ENCODE measurements around the gene APC2.

Gene APC2

GRCh38 chr19:1483979-1484428 is 34.1 kb downstream of the APC2 start:
- H3K27me3 Mint-ChIP-seq (ENCODE audit: low read depth): peaks cover 3% of the 10 kb centered on the region
- H3K4me1 Mint-ChIP-seq: peaks cover 4% of the 10 kb centered on the region
- no peak overlapping the region for H3K27ac Mint-ChIP-seq
- H3K36me3 Mint-ChIP-seq (ENCODE audit: low read depth): no peaks in the 10 kb centered on the region
- TF ChIP-seq CTCF (IDR thresholded peaks at IDR 0.05; ENCODE audit: unreplicated experiment in 3 of 3): no peak
- H3K4me3 Mint-ChIP-seq: no peak overlapping the region
- no peaks in the 10 kb centered on the region for H3K9me3 Mint-ChIP-seq

GRCh38 chr19:1486720-1487575 is 37.0 kb downstream of the APC2 start:
- Mint-ChIP-seq H3K4me3 (no peak overlapping the region), H3K9me3 (no peaks in the 10 kb centered on the region), H3K4me1 (peaks cover 4% of the 10 kb centered on the region), H3K27ac (no peak overlapping the region), H3K27me3 (ENCODE audit: low read depth) (peaks cover 5% of the 10 kb centered on the region), H3K36me3 (ENCODE audit: low read depth) (no peaks in the 10 kb centered on the region)
- TF ChIP-seq CTCF (IDR thresholded peaks at IDR 0.05; ENCODE audit: unreplicated experiment in 3 of 3): no peak

- Mint-ChIP-seq H3K9me3 (no peaks in the 10 kb centered on the region), H3K27ac (no peak overlapping the region), H3K4me1 (peaks cover 5% of the 10 kb centered on the region), H3K36me3 (ENCODE audit: low read depth) (no peaks in the 10 kb centered on the region), H3K27me3 (ENCODE audit: low read depth) (peaks cover 11% of the 10 kb centered on the region), H3K4me3 (no peak overlapping the region)
- no peak for TF ChIP-seq CTCF (IDR thresholded peaks at IDR 0.05; ENCODE audit: unreplicated experiment in 3 of 3)
These were observed 37.8 kb downstream of the APC2 start for GRCh38 chr19:1487576-1488281.

- no peaks in the 10 kb centered on the region for H3K36me3 Mint-ChIP-seq (ENCODE audit: low read depth)
- no peak overlapping the region for H3K27ac Mint-ChIP-seq
- H3K4me3 Mint-ChIP-seq: peak overlapping the region in 1 of 3 experiments; percentile 21
- H3K4me1 Mint-ChIP-seq: peaks cover 5% of the 10 kb centered on the region
- no peak for TF ChIP-seq CTCF (IDR thresholded peaks at IDR 0.05; ENCODE audit: unreplicated experiment in 3 of 3)
- H3K9me3 Mint-ChIP-seq: no peaks in the 10 kb centered on the region
- peaks cover 12% of the 10 kb centered on the region for H3K27me3 Mint-ChIP-seq (ENCODE audit: low read depth)
These were observed 38.3 kb downstream of the APC2 start for GRCh38 chr19:1488282-1488601.

GRCh38 chr19:1489463-1490310 is 39.8 kb downstream of the APC2 start:
- Mint-ChIP-seq H3K27me3 (ENCODE audit: low read depth) (peaks cover 20% of the 10 kb centered on the region), H3K27ac (peak overlapping the region in 1 of 3 experiments; percentile 42), H3K4me1 (peaks cover 5% of the 10 kb centered on the region), H3K36me3 (ENCODE audit: low read depth) (no peaks in the 10 kb centered on the region), H3K9me3 (no peaks in the 10 kb centered on the region), H3K4me3 (peak overlapping the region; percentile 62 to 87 (median 69))
- no peak for TF ChIP-seq CTCF (IDR thresholded peaks at IDR 0.05; ENCODE audit: unreplicated experiment in 3 of 3)

Measured in nephron (organoid).